ENCODE results near the gene PTCRA.

Gene PTCRA

DNA sequence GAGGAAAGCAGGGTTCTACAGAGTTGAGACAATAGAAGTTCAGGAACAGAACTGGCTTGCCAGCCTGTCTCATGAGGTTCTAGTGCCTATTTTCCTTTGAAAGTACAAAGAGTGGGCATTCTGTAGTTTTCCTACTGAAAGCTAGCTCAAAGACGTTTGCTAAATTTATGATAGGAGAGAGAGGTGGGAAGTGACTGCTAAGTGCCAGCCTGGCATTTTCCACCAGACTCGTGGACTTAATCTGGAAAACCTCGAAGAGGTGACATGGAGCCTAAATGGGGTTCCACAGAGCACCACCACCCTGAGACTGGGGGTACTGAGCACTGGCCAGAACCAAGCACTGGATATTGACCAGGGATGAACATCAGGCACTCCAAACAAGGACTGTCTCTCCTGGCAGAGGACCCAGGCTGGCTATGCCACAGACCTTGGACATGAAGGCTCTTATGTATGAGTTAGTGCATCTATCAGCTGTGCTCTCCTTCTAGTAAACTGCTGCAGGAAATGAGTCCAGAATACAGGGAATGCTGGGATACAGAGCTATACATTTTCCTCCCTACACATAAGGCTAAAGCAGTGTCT, 56.0 kb downstream of the PTCRA start:
- no peaks in the 10 kb centered on the region for H3K9me3 ChIP-seq
- H3K27me3 ChIP-seq: no peaks in the 10 kb centered on the region
- no peak overlapping the region for H3K4me3 ChIP-seq
- DNase-seq: no peak
- H3K36me3 ChIP-seq: peaks cover 28 to 43% (median 36%) of the 10 kb centered on the region in 3 donors
- H3K4me1 ChIP-seq: peaks cover 0 to 12% (median under 1%) of the 10 kb centered on the region in 4 donors
- H3K27ac ChIP-seq: no peak overlapping the region
- intact Hi-C loops (cut with DNase I; ENCODE audit: low total_unique reads): loop anchor here (10.0 kb wide), 1 partner anchor 67 kb away; no protein-coding TSS in a partner anchor
- TF ChIP-seq, protein P1, sequence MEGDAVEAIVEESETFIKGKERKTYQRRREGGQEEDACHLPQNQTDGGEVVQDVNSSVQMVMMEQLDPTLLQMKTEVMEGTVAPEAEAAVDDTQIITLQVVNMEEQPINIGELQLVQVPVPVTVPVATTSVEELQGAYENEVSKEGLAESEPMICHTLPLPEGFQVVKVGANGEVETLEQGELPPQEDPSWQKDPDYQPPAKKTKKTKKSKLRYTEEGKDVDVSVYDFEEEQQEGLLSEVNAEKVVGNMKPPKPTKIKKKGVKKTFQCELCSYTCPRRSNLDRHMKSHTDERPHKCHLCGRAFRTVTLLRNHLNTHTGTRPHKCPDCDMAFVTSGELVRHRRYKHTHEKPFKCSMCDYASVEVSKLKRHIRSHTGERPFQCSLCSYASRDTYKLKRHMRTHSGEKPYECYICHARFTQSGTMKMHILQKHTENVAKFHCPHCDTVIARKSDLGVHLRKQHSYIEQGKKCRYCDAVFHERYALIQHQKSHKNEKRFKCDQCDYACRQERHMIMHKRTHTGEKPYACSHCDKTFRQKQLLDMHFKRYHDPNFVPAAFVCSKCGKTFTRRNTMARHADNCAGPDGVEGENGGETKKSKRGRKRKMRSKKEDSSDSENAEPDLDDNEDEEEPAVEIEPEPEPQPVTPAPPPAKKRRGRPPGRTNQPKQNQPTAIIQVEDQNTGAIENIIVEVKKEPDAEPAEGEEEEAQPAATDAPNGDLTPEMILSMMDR (IDR thresholded peaks at IDR 0.05): no peak

DNA sequence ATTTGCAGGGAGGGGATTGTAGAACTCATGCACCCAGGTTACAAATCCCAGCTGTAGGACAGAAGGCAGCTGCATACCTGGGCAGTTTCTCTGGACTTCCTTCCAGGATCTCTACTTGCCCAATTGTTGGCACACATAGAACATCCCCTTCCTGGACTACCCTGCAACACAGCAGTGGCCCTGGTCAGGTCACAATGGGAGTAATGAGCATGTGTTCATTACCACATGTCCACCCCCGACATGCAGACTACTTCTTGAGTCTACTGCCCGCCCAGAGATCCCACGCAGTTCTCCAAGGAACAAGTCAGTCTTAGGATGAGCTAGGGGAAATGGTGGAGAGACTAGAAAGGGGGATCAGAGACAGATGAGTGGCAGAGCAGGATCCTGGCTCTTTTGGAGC, 58.1 kb downstream of the PTCRA start:
- Histone ChIP-seq H3K4me3 (no peak overlapping the region), H3K4me1 (peaks cover 0 to 28% (median 11%) of the 10 kb centered on the region in 4 donors), H3K9me3 (no peaks in the 10 kb centered on the region), H3K27me3 (no peaks in the 10 kb centered on the region), H3K27ac (no peak overlapping the region), H3K36me3 (peaks cover 9 to 23% (median 16%) of the 10 kb centered on the region in 3 donors)
- DNase-seq: no peak
- TF ChIP-seq, protein P1 (IDR thresholded peaks at IDR 0.05): no peak
- intact Hi-C loops (cut with DNase I; ENCODE audit: low total_unique reads): loop anchor here (10.0 kb wide), 1 partner anchor 69 kb away; no protein-coding TSS in a partner anchor

DNA sequence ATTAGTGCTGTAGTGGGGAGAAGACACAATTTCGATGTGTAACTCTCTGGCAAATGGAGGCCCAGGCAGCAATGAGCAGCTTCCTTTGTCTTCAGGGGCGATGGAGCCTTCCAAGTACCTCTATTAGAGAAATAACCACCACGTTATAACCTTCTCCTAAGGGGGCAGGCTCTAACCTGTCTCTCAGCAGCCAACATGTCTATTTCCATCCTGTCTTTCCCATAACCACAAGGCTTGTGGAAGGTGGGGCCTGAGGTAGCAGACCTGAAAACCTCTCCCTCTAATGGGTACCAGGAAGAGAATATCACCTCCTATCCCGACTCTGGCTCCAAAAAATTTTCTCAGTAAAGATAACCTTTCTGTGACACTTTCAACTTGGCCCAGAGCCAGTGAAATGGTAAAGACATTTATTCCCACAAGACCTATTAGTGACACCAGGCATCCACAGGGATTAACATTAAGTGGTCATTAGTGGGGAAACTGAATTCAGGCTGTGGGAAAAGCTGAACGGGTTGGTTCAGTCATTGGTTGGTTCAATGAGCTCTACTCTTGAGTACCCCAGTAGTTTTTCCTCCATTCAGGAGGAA, 59.2 kb downstream of the PTCRA start:
- Histone ChIP-seq H3K27me3 (no peaks in the 10 kb centered on the region), H3K4me3 (no peak overlapping the region), H3K36me3 (peaks cover 0 to 12% (median 6%) of the 10 kb centered on the region in 3 donors), H3K27ac (no peak overlapping the region), H3K9me3 (no peaks in the 10 kb centered on the region), H3K4me1 (peaks cover 0 to 35% (median 17%) of the 10 kb centered on the region in 4 donors)
- TF ChIP-seq, protein P1 (IDR thresholded peaks at IDR 0.05): no peak
- no peak for DNase-seq
- intact Hi-C loops (cut with DNase I; ENCODE audit: low total_unique reads): loop anchor here (10.0 kb wide), 1 partner anchor 70 kb away; no protein-coding TSS in a partner anchor
